Coronary artery (tissue), 2 donors: ENCODE results near the gene FHIT.

ENCODE experiments used
- DNase-seq: peaks from one replicate; pipeline ENCODE4 v3.0.0-alpha.2; 2017; ENCODE audit warnings: low spot score
- H3K27ac ChIP-seq, 2 donors: fragments of 200-600 bp; sonication (generic); one replicate each; pipeline ENCODE4 v1.5.1; 2016 to 2019
- H3K4me3 ChIP-seq: fragments of 200-600 bp; sonication (generic); 2 replicates; pipeline ENCODE4 v1.5.1; 2016; ENCODE audit warnings: mild to moderate bottlenecking, moderate library complexity
- CTCF ChIP-seq: fragments of 200-600 bp; sonication (generic); IDR thresholded peaks from one replicate; pipeline ENCODE4 v1.5.1; 2019; ENCODE audit warnings: antibody characterized with exemption

The FHIT gene

GRCh38 chr3:60490992-60491391, 760.3 kb downstream of the FHIT start:
- no peak overlapping the region for H3K27ac ChIP-seq
- DNase-seq, result no peak
- no peak overlapping the region for H3K4me3 ChIP-seq
- TF ChIP-seq CTCF, result no peak

GRCh38 chr3:60475096-60475495, 776.2 kb downstream of the FHIT start:
- Histone ChIP-seq H3K4me3 (no peak overlapping the region), H3K27ac (no peak overlapping the region)
- no peak for DNase-seq
- no peak for TF ChIP-seq CTCF

GRCh38 chr3:60469481-60469880, 781.8 kb downstream of the FHIT start:
- no peak for TF ChIP-seq CTCF
- Histone ChIP-seq H3K27ac (no peak overlapping the region), H3K4me3 (no peak overlapping the region)
- no peak for DNase-seq

- no peak overlapping the region for H3K4me3 ChIP-seq
- TF ChIP-seq CTCF, result no peak
- DNase-seq, result no peak
Measured at GRCh38 chr3:60463685-60464084, 787.6 kb downstream of the FHIT start.

GRCh38 chr3:60461267-60461666, 790.0 kb downstream of the FHIT start:
- H3K4me3 ChIP-seq, result no peak overlapping the region
- H3K27ac ChIP-seq, result no peak overlapping the region
- no peak for DNase-seq
- no peak for TF ChIP-seq CTCF

More at GRCh38 chr3:60463685-60464084, 787.6 kb downstream of the FHIT start:
- no peak overlapping the region for H3K27ac ChIP-seq

- Histone ChIP-seq H3K27ac (no peak overlapping the region), H3K4me3 (no peak overlapping the region)
- TF ChIP-seq CTCF, result no peak
- no peak for DNase-seq
Measured at GRCh38 chr3:60456180-60456579, 795.1 kb downstream of the FHIT start.

GRCh38 chr3:60453326-60453725, 797.9 kb downstream of the FHIT start:
- no peak for DNase-seq
- Histone ChIP-seq H3K4me3 (no peak overlapping the region), H3K27ac (no peak overlapping the region)
- no peak for TF ChIP-seq CTCF
